GM10266 (cell line): ENCODE results near the gene SLC16A2.

ENCODE experiments used
- DNase-seq: peaks from one replicate; pipeline ENCODE4 v3.0.0; 2012; ENCODE audit errors: extremely low spot score
- TF ChIP-seq, protein P1 (sequence below): IDR thresholded peaks from 2 replicates; pipeline ENCODE4 v1.5.1; 2012; ENCODE audit warnings: mild to moderate bottlenecking, low read depth; ENCODE audit not compliant: control insufficient read depth, insufficient read depth; ENCODE audit errors: missing control alignments

The SLC16A2 gene

DNA sequence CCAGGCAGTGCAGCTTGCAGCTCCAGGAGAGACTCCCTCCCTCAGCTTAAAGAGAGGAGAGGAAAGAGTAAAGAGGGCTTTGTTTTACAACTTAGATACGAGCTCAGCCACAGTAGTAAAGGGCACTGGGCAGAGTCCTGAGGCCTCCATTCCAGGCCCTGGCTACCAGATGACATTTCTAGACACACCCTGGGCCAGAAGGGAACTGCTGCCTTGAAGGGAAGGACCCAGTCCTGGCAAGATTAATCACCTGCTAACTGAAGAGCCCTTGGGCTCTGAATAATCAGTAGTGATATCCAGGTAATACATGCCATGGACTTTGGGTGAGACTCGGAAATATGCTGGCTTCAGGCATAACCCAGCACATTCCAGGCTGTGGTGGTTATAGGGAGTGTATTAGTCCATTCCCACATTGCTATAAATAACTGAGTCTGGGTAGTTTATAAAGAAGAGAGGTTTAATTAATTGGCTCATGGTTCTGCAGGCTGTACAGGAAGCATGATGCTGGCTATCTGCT is 15.3 kb upstream of the SLC16A2 start:
- DNase-seq, result no peak
- TF ChIP-seq, protein P1, sequence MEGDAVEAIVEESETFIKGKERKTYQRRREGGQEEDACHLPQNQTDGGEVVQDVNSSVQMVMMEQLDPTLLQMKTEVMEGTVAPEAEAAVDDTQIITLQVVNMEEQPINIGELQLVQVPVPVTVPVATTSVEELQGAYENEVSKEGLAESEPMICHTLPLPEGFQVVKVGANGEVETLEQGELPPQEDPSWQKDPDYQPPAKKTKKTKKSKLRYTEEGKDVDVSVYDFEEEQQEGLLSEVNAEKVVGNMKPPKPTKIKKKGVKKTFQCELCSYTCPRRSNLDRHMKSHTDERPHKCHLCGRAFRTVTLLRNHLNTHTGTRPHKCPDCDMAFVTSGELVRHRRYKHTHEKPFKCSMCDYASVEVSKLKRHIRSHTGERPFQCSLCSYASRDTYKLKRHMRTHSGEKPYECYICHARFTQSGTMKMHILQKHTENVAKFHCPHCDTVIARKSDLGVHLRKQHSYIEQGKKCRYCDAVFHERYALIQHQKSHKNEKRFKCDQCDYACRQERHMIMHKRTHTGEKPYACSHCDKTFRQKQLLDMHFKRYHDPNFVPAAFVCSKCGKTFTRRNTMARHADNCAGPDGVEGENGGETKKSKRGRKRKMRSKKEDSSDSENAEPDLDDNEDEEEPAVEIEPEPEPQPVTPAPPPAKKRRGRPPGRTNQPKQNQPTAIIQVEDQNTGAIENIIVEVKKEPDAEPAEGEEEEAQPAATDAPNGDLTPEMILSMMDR, result no peak

DNA sequence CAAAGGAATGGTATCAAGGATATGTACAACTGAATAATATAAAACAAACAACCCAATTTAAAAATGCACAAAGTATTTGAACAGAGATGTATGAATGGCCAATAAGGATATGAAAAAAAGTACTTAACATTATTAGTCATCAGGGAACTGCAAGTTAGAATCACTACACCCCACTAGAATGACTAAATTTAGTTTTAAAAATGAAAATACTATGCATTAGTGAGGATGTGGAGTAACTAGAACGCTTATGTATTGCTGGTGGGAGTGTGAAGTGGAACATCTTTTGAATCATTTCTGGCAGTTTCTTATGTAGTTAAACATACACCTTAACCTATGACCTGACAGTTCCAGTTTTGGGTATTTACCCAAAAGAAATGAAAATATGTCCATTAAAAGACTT is 13.0 kb upstream of the SLC16A2 start:
- no peak for DNase-seq
- TF ChIP-seq, protein P1, result no peak

DNA sequence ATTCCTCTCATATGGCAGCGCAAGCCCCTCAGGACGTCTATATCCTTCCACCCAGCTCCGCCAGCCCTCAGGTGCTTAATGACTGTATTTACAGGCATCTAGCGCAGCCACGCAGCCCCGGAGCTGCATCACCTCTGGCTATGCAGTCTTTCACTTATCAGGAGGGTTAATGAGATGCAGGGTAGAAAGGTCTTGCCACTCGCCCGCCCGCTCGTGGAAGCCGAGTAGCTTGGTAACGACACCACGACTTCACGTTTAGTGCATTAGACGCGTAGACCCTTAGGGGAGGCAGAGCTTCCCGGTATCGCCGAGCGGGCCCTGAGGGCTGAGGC is 1.5 kb upstream of the SLC16A2 start:
- TF ChIP-seq, protein P1, result no peak
- peak; percentile 13 for DNase-seq

DNA sequence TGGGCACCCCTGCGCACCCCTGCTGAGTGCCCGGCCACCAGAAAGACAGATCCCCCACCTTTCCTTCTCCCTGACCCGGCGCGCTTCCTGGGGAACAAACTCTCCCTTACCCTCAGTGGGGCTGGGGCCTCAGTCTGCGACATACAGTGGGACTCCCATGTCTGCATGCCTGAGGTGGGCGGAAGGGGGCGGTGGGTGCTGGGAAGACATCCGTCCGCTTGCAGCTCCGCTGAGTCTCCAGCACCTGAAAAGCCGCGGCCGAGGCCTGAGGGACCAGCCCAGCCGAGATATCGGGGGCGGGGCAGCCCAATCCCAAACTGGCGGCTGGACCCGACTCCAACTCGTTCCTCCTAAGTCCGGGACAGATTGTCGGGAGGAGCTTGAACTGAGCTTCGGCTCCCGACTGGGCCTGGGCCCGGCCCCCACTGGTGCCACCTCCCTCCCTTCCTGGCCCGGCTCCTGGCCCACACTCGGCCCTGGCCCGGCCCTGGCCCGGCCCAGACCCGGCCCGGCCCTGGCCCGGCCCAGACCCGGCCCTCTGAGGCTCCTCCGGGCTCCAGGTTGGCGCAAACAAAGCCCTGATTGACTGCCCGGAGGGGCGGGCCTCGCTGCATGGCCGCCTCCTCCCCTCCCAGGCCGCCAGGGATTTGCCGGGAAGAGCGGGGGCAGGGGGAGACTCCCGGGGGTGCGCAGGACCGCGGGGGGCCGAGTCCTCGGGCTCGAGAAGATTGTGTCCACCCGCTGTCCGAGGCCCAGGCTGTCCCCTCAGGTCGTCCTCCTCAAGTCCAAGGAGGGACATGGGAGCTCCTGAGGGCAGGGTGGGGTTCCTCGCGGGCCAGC is 877 bp upstream of the SLC16A2 start:
- peak; percentile 5 for DNase-seq
- TF ChIP-seq, protein P1, result no peak

DNA sequence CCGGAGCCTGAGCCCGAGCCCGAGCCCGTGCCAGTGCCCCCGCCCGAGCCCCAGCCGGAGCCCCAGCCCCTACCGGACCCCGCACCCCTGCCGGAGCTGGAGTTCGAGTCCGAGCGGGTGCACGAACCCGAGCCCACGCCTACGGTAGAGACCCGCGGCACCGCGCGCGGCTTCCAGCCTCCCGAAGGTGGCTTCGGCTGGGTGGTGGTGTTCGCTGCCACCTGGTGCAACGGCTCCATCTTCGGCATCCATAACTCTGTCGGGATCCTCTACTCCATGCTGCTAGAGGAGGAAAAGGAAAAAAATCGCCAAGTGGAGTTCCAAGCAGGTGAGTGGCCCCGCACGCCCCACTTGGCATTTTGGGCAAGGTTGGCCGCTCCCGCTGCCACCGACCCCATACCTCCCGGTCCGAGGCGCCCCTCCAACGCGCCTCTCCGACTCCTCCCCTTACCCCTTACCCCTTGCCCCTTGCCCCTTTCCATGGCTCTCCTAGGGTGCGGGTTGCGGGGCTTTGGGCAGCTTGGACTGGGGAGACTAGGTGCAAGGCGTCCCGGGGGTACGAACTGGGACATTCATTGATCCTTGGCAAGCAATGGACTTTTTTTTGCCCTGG is 553 bp downstream of the SLC16A2 start:
- TF ChIP-seq, protein P1, result no peak
- DNase-seq, result peak; percentile 29

DNA sequence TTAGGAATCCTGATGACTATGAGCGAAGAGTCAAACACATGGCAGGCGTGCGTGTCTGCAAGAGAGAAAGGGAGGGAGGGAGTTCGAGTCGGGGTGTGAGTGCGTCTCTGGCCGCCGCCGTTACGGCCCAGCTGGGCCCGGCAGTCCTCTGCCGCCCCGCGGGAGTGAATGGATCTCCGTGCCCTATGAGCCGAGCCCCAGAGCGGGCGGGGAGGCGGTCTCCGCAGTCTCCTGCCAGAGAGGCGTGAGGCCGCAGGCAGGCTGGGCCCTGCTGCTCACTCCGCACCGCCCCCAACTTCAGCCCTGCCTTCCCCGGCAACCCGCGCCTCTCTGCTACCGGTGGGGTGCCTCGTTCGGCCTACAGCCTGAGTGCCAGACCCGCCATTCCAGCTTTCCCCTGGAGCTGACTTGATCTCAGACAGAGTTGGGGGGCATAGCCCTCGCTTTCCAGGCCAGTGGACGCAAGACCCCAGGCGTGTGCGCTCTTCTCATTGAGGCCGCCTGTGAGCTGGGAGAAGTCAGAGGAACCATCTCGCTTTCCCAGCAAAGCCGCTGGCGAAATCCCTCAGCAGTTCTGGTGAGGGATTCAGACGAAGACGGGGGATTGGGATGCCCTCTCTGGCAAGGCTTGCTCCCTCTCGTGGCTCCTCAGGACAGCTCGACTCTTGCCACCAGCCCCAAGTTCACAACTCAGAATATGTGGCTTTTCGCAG is 1.4 kb downstream of the SLC16A2 start:
- TF ChIP-seq, protein P1, result no peak
- peak; percentile 23 for DNase-seq
